CD14-positive monocyte (primary cell): ENCODE results near the gene KRT2. TPM values are rescaled to one million over a fixed set of nuclear protein-coding genes. Genes with fewer than 3 reads are reported as not detected.

Source experiments
- DNase-seq, 3 donors: peaks; one replicate each; pipeline ENCODE4 v3.0.0-alpha.2; 2011 to 2022
- H2AFZ ChIP-seq: 2 replicates; pipeline ENCODE4 v1.6.0; 2012; ENCODE audit warnings: mild to moderate bottlenecking, low read depth, low read length, inconsistent platforms; ENCODE audit not compliant: insufficient read depth, poor library complexity, severe bottlenecking
- H3K27ac ChIP-seq, 2 donors: 1 replicate in 1 of 2; 2 replicates in 1 of 2; pipeline ENCODE4 v1.5.1; 2012 to 2013; ENCODE audit warnings: low read length in 2 of 2, control low read depth in 1 of 2, inconsistent platforms in 1 of 2, low read depth in 1 of 2, mild to moderate bottlenecking in 1 of 2
- H3K27me3 ChIP-seq, 2 donors: one replicate each; pipeline versions ENCODE4 v1.6.0 to v1.6.1; 2011 to 2013; ENCODE audit warnings: low read length in 2 of 2; ENCODE audit not compliant: control insufficient read depth in 2 of 2, insufficient read depth in 2 of 2
- H3K36me3 ChIP-seq, 2 donors: replicated peaks in 1 of 2; 1 replicate in 1 of 2; 2 replicates in 1 of 2; pipeline versions ENCODE4 v1.5.1 to v1.6.1; 2012 to 2013; ENCODE audit warnings: low read length in 2 of 2, control low read depth in 1 of 2, inconsistent platforms in 1 of 2, mild to moderate bottlenecking in 1 of 2; ENCODE audit not compliant: insufficient read depth in 2 of 2, control insufficient read depth in 1 of 2
- H3K4me1 ChIP-seq, 2 donors: 1 replicate in 1 of 2; 2 replicates in 1 of 2; pipeline versions ENCODE4 v1.5.1 to v1.6.1; 2012 to 2013; ENCODE audit warnings: low read length in 2 of 2, control low read depth in 1 of 2, inconsistent platforms in 1 of 2, mild to moderate bottlenecking in 1 of 2, moderate library complexity in 1 of 2; ENCODE audit not compliant: insufficient read depth in 2 of 2, control insufficient read depth in 1 of 2
- H3K4me2 ChIP-seq: replicated peaks from 2 replicates; pipeline ENCODE3; 2012; ENCODE audit warnings: low read length, moderate library complexity, mild to moderate bottlenecking; ENCODE audit not compliant: poor library complexity, severe bottlenecking; ENCODE audit errors: extremely low read depth
- H3K4me3 ChIP-seq, 3 experiments: fragments of 200-600 bp in 1 of 3; sonication (generic) in 1 of 3; replicated peaks in 1 of 3; 1 replicate in 2 of 3; 2 replicates in 1 of 3; pipeline ENCODE4 v1.5.1; 2011 to 2013; ENCODE audit warnings: low read length in 3 of 3, mild to moderate bottlenecking in 3 of 3, control low read depth in 2 of 3, low read depth in 2 of 3, inconsistent platforms in 1 of 3, moderate library complexity in 1 of 3
- H3K79me2 ChIP-seq: 2 replicates; pipeline ENCODE4 v1.6.0; 2012; ENCODE audit warnings: mild to moderate bottlenecking, control low read depth, inconsistent platforms, low read length, moderate library complexity; ENCODE audit not compliant: insufficient read depth
- H3K9ac ChIP-seq: 2 replicates; pipeline ENCODE4 v1.6.0; 2017; ENCODE audit warnings: low read length, mild to moderate bottlenecking; ENCODE audit not compliant: insufficient read depth, poor library complexity, severe bottlenecking
- H3K9me3 ChIP-seq, 2 donors: replicated peaks in 1 of 2; 1 replicate in 1 of 2; 2 replicates in 1 of 2; pipeline versions ENCODE4 v1.5.1 to v1.6.1; 2012 to 2013; ENCODE audit warnings: low read length in 2 of 2, control low read depth in 1 of 2; ENCODE audit not compliant: control insufficient read depth in 1 of 2, insufficient read depth in 1 of 2
- H4K20me1 ChIP-seq: 2 replicates; pipeline ENCODE4 v1.6.0; 2012; ENCODE audit warnings: mild to moderate bottlenecking, low read length, control low read depth, moderate library complexity; ENCODE audit not compliant: insufficient read depth
- H3K27ac Mint-ChIP-seq, 7 donors: one replicate each; pipeline ENCODE4 v1.8.0; 2020; ENCODE audit warnings: mild to moderate bottlenecking in 7 of 7, mixed read lengths in 7 of 7, moderate library complexity in 6 of 7, inconsistent platforms in 2 of 7
- H3K27me3 Mint-ChIP-seq, 3 donors: one replicate each; pipeline ENCODE4 v1.8.0; 2021 to 2022; ENCODE audit warnings: low read depth in 3 of 3, mild to moderate bottlenecking in 3 of 3, mixed read lengths in 3 of 3, moderate library complexity in 3 of 3, inconsistent platforms in 1 of 3
- H3K36me3 Mint-ChIP-seq, 2 donors: one replicate each; pipeline ENCODE4 v1.8.0; 2020; ENCODE audit warnings: mixed read lengths in 2 of 2, inconsistent platforms in 1 of 2, mild to moderate bottlenecking in 1 of 2
- H3K4me1 Mint-ChIP-seq: one replicate; pipeline ENCODE4 v1.8.0; 2020; ENCODE audit warnings: mild to moderate bottlenecking, mixed read lengths
- H3K4me3 Mint-ChIP-seq, 2 donors: one replicate each; pipeline ENCODE4 v1.8.0; 2020; ENCODE audit warnings: mild to moderate bottlenecking in 2 of 2, mixed read lengths in 2 of 2, moderate library complexity in 1 of 2
- H3K9me3 Mint-ChIP-seq, 7 donors: one replicate each; pipeline ENCODE4 v1.8.0; 2020 to 2022; ENCODE audit warnings: mixed read lengths in 7 of 7, mild to moderate bottlenecking in 6 of 7, moderate library complexity in 6 of 7, inconsistent platforms in 2 of 7
- CTCF ChIP-seq: fragments of 200-600 bp; IDR thresholded peaks from one replicate; pipeline ENCODE4 v1.8.0; 2022; ENCODE audit warnings: antibody characterized with exemption, mild to moderate bottlenecking
- WGBS: methylation state at CpG from one replicate; pipeline ENCODE4 v1.1.5; 2013; ENCODE audit warnings: missing lambda C conversion rate; ENCODE audit not compliant: insufficient coverage; 5-methylcytosine and 5-hydroxymethylcytosine counted together
- intact Hi-C, 2 donors: fragments of 100-400 bp; cut with micrococcal nuclease; formaldehyde crosslinking; loops; one replicate each; pipeline versions ENCODE4 v1.15.0 to v1.15.1; 2023
- polyA plus RNA-seq, 3 donors: library from polyadenylated mRNA; depleted of rRNA in 1 of 3; unstranded in 2 of 3; stranded (reverse) in 1 of 3; fragments of 300-500 nt in 2 of 3; fragments of >200 nt in 1 of 3; fragmentation: Illumina TruSeq in 2 of 3; gene quantifications; 1 replicate in 2 of 3; 2 replicates in 1 of 3; pipeline ENCODE4 v1.2.3, GENCODE V29; 2012 to 2021

The KRT2 gene
- polyA plus RNA-seq, 3 donors = not detected

GRCh38 chr12:52696588-52696987, 44.6 kb upstream of the KRT2 start:
- Histone ChIP-seq H3K36me3 (no peaks in the 10 kb centered on the region), H3K27ac (no peak overlapping the region), H4K20me1 (no peaks in the 10 kb centered on the region), H3K4me2 (no peak overlapping the region), H3K9ac (no peak overlapping the region), H3K27me3 (peaks cover 2 to 14% of the 10 kb centered on the region in 2 donors), H2AFZ (no peak overlapping the region), H3K79me2 (no peaks in the 10 kb centered on the region), H3K9me3 (no peaks in the 10 kb centered on the region), H3K4me3 (no peak overlapping the region), H3K4me1 (no peaks in the 10 kb centered on the region)
- Mint-ChIP-seq H3K27me3 (peaks cover 9 to 19% (median 10%) of the 10 kb centered on the region in 3 donors), H3K36me3 (no peaks in the 10 kb centered on the region), H3K4me3 (no peak overlapping the region), H3K4me1 (no peaks in the 10 kb centered on the region), H3K9me3 (peaks cover 0 to 2% (median 0%) of the 10 kb centered on the region in 7 donors), H3K27ac (no peak overlapping the region)
- DNase-seq = no peak
- WGBS = no CpG with 5 or more reads among the region's 3 CpGs
- TF ChIP-seq CTCF = no peak
- intact Hi-C loops = no loop called here

- no peaks in the 10 kb centered on the region for H3K79me2 ChIP-seq
- Mint-ChIP-seq H3K27ac (no peak overlapping the region), H3K4me3 (no peak overlapping the region), H3K9me3 (peaks cover 0 to 3% (median 0%) of the 10 kb centered on the region in 7 donors), H3K36me3 (no peaks in the 10 kb centered on the region), H3K4me1 (peaks cover 9% of the 10 kb centered on the region), H3K27me3 (peaks cover 23 to 35% (median 25%) of the 10 kb centered on the region in 3 donors)
- WGBS = 84% methylated on average over 3 of the region's 3 CpGs
- peaks cover 3 to 5% of the 10 kb centered on the region in 2 donors for H3K4me1 ChIP-seq
- intact Hi-C loops = no loop called here
- no peak overlapping the region for H3K4me2 ChIP-seq
- no peak overlapping the region for H3K9ac ChIP-seq
- no peak overlapping the region for H3K4me3 ChIP-seq
- no peaks in the 10 kb centered on the region for H4K20me1 ChIP-seq
- H3K9me3 ChIP-seq = peaks cover 0 to 5% of the 10 kb centered on the region in 2 donors
- no peak for DNase-seq
- H2AFZ ChIP-seq = no peak overlapping the region
- peaks cover 15 to 28% of the 10 kb centered on the region in 2 donors for H3K27me3 ChIP-seq
- TF ChIP-seq CTCF = no peak
- no peak overlapping the region for H3K27ac ChIP-seq
- no peaks in the 10 kb centered on the region for H3K36me3 ChIP-seq
These were observed 43.0 kb upstream of the KRT2 start for GRCh38 chr12:52695039-52695438.
